PFSK-1 (cell line): Measurements from ENCODE around the gene SAE1.
A peak's percentile ranks its signal among the peaks of the same experiment; 100 is the strongest.

Experiments used
- FOXP2 ChIP-seq: optimal IDR thresholded peaks from 2 replicates; pipeline ENCODE3; 2011; ENCODE audit warnings: borderline replicate concordance, control low read depth, inconsistent platforms; ENCODE audit not compliant: insufficient read depth; ENCODE audit errors: extremely low read length, extremely low read depth
- POLR2AphosphoS5 ChIP-seq: IDR thresholded peaks from 2 replicates; pipeline ENCODE4 v1.6.1; 2012; ENCODE audit warnings: low read depth, mild to moderate bottlenecking, control low read depth, low read length, moderate library complexity
- REST ChIP-seq, 2 experiments: IDR thresholded peaks; 2 replicates each; pipeline versions ENCODE4 v1.6.1 to v1.8.0; 2011 to 2012; ENCODE audit warnings: low read depth in 2 of 2, low read length in 2 of 2, control low read depth in 1 of 2, inconsistent platforms in 1 of 2, mild to moderate bottlenecking in 1 of 2, moderate library complexity in 1 of 2; ENCODE audit not compliant: insufficient read depth in 1 of 2
- SIN3A ChIP-seq: IDR thresholded peaks from 2 replicates; pipeline ENCODE4 v1.6.1; 2012; ENCODE audit warnings: mild to moderate bottlenecking, low read length, moderate library complexity, borderline replicate concordance; ENCODE audit not compliant: insufficient read depth
- TAF1 ChIP-seq: IDR thresholded peaks from 2 replicates; pipeline ENCODE4 v1.6.1; 2012; ENCODE audit warnings: low read length, control low read depth, borderline replicate concordance; ENCODE audit not compliant: insufficient read depth

Gene SAE1

GRCh38 chr19:47221890-47222289, 91.3 kb downstream of the SAE1 start:
- no peak for TF ChIP-seq FOXP2
- TF ChIP-seq TAF1 = no peak

- TF ChIP-seq SIN3A = 0 out of 2 replicates have a peak, but pooled peaks have one; percentile 47
- TF ChIP-seq REST (IDR thresholded peaks at IDR 0.05; ENCODE audit: insufficient read depth in 1 of 2, low read depth in 2 of 2, low read length in 2 of 2) = peak; percentile 29 to 60; a peak in 1 of 4 replicates
- peak; percentile 99 for TF ChIP-seq POLR2AphosphoS5
- TF ChIP-seq FOXP2 = peak; percentile 61
- peak; percentile 90 for TF ChIP-seq TAF1
Observed at GRCh38 chr19:47225746-47226425, 95.3 kb downstream of the SAE1 start.

- TF ChIP-seq POLR2AphosphoS5 (peak; percentile 19), FOXP2 (peak; percentile 8), SIN3A (no peak), TAF1 (0 out of 2 replicates have a peak, but pooled peaks have one; percentile 14), REST (IDR thresholded peaks at IDR 0.05; ENCODE audit: insufficient read depth in 1 of 2, low read depth in 2 of 2, low read length in 2 of 2) (no peak)
Observed at GRCh38 chr19:47226426-47227351, 96.1 kb downstream of the SAE1 start.

- TF ChIP-seq FOXP2 (peak; percentile 41), REST (IDR thresholded peaks at IDR 0.05; ENCODE audit: insufficient read depth in 1 of 2, low read depth in 2 of 2, low read length in 2 of 2) (no peak; a peak in 1 of 4 replicates), POLR2AphosphoS5 (peak; percentile 60; the same call in 1 of the 2 replicates), TAF1 (no peak)
Observed at GRCh38 chr19:47227352-47228167, 96.9 kb downstream of the SAE1 start.

GRCh38 chr19:47228168-47228936, 97.7 kb downstream of the SAE1 start:
- TF ChIP-seq SIN3A = no peak
- peak; percentile 52 for TF ChIP-seq FOXP2
